ENCODE measurements around the gene TBCA.
A peak's percentile ranks its signal among the peaks of the same experiment; 100 is the strongest.

Gene TBCA, protein sequence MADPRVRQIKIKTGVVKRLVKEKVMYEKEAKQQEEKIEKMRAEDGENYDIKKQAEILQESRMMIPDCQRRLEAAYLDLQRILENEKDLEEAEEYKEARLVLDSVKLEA

DNA sequence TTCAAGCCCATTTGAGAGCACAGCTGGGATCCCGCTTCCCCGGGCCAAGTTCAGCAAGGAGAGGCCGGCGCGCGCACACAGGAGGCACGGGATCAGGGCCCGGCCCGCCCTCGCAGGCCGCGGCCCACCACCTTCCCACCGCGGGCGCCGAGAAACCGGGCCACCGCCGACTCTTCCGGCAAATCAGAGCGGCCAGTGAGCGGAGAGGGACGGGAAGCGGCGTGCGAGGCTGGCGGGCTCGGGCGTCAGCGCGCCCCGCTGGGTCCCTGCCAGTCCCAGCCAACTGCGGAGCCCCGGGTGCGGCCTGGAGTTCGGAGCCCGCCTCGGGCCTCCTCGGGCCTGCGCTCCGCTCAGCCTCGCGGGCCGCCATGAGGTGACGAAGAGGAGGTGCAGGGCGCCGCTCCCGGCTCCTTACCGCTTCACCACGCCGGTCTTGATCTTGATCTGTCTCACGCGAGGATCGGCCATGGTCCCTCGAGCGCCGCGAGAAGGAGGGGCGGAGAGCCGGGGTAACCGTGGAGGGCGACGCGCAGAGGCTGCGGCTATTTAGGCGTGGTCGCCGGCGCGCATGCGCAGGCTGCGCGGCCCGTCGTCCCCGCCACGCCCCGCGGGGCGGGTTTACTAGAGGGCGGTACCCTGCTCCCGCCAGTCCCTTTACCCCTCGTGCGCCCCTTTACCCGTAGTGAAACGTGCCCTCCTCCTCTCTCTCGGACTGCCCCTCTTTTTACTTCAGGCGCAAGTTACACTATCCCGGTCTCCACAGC is at the start of gene TBCA:
Gene TBCA (minus strand): TSS at position 550 of the 764 bp plus-strand sequence. CDS start 82 bp downstream, at position 468.
- peak; percentile 95 for DNase-seq

- no peak for DNase-seq
These were observed 48.8 kb upstream of the TBCA start for GRCh38 chr5:77824981-77825380.

DNA sequence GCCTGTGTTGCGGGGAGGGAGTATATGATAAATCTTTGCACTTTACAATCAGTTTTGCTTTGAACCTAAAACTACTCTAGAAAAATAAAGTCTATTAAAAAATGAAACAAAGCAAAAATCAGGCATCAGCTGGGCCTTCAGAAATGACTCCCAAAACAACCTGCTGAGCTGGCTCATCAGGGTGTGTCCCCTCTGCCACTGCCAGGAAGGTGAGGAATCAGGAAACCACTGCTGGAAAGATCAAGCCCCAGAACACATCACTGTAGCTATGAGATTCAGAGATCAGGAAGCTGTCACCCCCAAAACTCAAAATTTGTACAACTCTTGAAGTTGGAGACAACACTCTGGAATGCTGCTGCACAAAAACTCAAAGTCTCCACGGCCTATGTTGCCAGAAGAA is 40.5 kb upstream of the TBCA start:
- no peak for DNase-seq

GRCh38 chr5:77812926-77813589 is 36.9 kb upstream of the TBCA start:
- DNase-seq, result peak; percentile 40

DNA sequence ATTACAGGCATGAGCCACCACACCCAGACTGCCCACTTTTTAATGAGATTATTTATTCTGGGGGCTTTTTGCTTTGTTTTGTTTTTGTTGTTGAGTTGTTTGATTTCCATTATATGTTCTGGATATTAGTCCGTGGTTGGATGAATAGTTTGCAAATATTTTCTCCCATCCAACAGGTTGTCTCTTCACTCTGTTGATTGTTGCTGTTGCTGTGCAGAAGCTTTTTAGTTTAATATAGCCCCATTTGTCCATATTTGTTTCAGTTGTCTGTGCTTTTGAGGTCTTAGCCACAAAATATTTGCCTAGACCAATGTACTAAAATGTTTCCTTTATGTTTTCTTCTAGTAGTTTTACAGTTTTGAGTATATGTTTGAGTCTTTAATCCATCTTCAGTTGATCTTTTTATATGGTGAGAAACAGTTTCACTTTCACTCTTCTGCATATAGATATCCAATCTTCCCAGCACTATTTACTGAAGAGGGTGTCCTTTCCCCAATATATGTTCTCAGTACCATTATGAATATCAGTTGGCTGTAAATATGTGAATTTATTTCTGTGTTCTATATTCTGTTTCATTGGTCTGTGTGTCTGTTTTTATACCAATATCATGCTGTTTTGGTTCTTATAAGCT is 30.2 kb upstream of the TBCA start:
- DNase-seq, result peak; percentile 77

- no peak for DNase-seq
These were observed 22.3 kb upstream of the TBCA start for GRCh38 chr5:77798456-77798855.

GRCh38 chr5:77797136-77797535 is 21.0 kb upstream of the TBCA start:
- DNase-seq, result no peak

- DNase-seq, result no peak
These were observed 19.7 kb upstream of the TBCA start for GRCh38 chr5:77795846-77796245.

DNA sequence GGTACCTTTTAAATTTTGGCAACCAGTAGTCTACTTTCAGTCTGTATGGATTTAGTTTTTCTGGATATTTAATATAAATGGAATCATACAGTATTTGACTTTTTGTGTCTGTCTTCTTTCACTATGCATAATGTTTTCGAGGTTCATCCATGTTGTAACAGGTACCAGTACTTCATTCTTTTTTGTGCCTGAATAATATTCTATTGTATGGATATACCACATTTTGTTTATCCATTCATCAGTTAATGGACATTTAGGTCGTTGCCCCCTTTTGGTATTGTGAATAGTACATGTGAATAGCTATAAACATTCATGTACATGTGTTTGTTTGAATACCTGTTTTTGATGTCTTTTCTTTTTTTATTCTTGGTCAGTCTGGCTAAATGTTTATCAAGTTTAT is 19.1 kb upstream of the TBCA start:
- no peak for DNase-seq

GRCh38 chr5:77791926-77792325 is 15.8 kb upstream of the TBCA start:
- no peak for DNase-seq

DNA sequence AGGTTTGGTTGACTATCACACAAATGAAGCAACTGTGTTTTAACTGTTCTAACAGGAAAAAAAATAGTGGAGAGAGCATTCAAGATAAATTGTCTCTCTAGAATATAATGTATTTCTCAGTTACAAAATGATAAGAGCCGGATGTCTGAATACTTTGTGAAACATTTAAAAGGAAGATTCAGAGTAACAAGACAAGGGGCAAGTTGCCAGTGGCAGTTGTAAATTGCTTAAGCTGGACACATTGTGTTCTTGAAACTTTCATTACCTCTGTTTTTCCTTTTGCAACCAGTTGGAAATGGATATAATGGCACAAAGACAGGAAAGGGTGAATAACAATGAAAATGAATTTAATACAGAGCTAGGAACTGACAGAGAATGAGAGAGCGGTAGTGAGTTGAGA is 15.2 kb upstream of the TBCA start:
- no peak for DNase-seq

DNA sequence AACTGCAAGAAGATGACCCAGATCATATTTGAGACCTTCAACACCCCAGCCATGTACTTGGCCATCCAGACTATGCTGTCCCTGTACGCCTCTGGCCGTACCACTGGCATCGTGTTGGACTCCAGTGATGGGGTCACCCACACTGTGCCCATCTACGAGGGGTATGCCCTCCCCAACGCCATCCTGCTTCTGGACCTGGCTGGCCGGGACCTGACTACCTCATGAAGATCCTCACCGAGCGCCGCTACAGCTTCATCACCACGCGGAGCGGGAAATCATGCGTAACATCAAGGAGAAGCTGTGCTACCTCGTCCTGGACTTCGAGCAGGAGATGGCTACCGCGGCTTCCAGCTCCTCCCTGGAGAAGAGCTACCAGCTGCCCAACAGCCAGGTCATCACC is 9.1 kb upstream of the TBCA start:
- DNase-seq, result no peak

DNA sequence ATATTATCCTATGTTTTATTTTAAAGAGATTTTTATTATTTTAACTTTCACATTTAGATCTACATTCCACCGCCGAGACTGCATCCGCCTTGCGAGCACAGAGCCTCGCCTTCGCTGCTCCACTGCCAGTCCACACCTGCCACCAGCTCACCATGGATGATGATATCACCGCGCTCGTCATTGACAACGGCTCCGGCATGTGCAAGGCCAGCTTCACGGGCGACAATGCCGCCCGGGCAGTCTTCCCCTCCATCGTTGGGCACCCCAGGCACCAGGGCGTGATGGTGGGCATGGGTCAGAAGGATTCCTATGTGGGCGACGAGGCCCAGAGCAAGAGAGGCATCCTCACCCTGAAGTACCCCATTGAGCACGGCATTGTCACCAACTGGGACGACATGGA is 8.6 kb upstream of the TBCA start:
- no peak for DNase-seq

DNA sequence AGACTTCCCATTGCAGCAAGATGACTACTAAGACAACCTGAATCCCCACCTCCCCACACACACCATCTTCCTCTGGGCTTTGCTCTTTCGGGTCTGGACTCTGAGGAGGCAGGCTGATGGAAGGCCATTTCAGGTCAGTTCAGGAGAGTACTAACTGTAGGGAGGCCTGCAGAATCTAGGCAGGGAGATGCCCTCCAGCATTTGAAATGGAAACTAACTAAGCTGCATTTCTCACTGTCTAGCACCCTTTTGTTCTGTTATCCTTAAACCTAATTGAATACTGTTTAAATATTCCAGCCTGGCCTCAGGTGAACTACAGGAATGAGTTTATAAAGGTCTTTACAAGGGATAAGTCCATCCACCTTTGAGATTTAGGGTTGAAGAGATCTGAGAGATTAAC is 4.9 kb upstream of the TBCA start:
- DNase-seq, result no peak

- DNase-seq, result peak; percentile 37
These were observed 2.8 kb upstream of the TBCA start for GRCh38 chr5:77778881-77779438.

GRCh38 chr5:77778398-77778797 is 2.3 kb upstream of the TBCA start:
- no peak for DNase-seq

- DNase-seq, result no peak
These were observed 1.8 kb upstream of the TBCA start for GRCh38 chr5:77777911-77778310.

- DNase-seq, result no peak
These were observed 1.2 kb upstream of the TBCA start for GRCh38 chr5:77777281-77777892.

DNA sequence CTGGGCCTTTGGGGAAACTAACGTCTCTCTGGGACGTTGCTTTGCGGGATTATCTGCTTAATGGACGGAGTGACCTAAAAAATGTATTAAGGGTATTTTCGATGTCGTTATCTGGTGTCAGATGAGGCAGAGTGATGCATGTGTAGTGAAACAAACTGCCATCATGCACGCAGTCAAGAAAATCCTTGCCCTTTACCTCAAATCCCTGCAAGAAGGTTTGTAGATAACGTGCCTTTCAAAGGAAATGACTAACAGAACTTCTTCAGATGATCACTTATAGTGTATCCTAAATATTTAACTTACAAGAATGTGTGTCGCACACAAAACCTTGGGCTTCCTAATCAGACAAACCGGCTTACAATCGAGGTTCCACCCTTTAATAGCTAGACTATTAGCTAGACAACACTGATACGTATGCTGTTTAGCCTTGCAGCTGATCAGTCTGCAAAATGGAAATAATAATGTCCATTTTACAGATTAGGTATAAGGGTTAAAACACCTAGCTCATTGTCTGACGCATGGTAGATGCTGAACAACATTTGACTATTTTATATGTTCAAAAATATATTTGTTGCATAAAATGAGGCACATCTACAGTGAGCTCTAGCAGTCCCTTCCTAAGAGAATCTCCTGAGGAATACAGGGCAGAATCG is 541 bp upstream of the TBCA start:
- no peak for DNase-seq

DNA sequence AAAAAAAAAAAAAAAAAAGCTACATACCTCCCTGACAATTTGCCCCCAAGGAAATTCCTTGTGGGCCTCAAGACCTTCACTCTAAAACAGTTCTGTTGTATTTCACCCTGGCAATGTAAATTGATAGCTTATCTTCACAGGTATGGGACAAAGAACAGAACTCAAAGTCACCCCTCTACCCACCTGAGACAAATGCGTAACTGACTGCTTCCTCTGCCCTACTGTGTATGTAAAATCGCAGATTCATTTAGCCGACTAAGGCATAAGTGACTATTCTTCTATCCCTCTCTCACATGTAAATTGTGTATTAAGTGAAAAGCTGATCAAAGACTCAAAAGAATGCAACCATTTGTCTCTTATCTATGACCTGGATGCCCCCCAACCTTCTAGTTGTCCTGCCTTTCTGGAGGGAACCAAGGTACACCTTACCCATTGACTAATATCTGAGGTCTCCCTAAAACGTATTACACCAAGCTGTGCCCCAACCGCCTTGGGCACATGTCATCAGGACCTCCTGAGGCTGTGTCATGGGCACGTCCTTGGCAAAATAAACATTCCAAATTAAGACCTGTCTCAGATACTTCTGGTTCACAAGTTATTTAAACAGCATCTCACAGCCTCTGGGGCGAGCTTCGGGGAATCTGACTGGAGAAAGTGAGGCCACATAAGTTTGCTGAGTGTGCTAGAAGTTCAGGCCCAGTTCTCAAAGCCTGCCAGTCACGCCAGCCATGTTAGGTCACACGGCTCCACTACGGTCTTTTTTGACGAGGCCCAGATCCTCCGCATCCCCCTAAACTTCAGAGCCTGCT is 954 bp downstream of the TBCA start:
- peak; percentile 66 for DNase-seq

- DNase-seq, result no peak
These were observed 2.3 kb downstream of the TBCA start for GRCh38 chr5:77773734-77774280.
